HepG2 (cell line): ENCODE measurements around the gene ELAPOR1. TPM values are rescaled to one million over a fixed set of nuclear protein-coding genes. Genes with fewer than 3 reads are reported as not detected.

ENCODE experiments used
- ATAC-seq: fragments of 200-7000 bp; cut with Tn5 transposase; 3 replicates; pipeline ENCODE4 v1.9.1; 2020; ENCODE audit warnings: mild to moderate bottlenecking, moderate library complexity
- BruUV-seq: library from RNA; stranded (reverse); fragments of 400-500 nt; replicated peaks from 2 replicates; lab custom pipeline; 2021; lab: Mats Ljungman, UMichigan
- CTCF ChIA-PET: fragments of 300-600 bp; formaldehyde crosslinking; extraction: SDS; loops from one replicate; lab custom pipeline; 2021; ENCODE audit warnings: low total read pairs, inconsistent platforms, low intra/inter-chr PET ratio; lab: Yijun Ruan, JAX
- POLR2A ChIA-PET: fragments of 350-600 bp; sonication (Branson Sonifier 250); formaldehyde crosslinking; loops from one replicate; lab custom pipeline; 2020; ENCODE audit warnings: antibody characterized with exemption, inconsistent platforms; lab: Yijun Ruan, JAX
- DNase-seq: peaks from one replicate; pipeline ENCODE4 v3.0.0-alpha.2; 2015; ENCODE audit warnings: low spot score
- FAIRE-seq: peaks from 3 replicates; lab custom pipeline; 2011; peaks lifted over from hg19 to GRCh38; lab: Jason Lieb, UNC
- H2AFZ ChIP-seq: one replicate; pipeline ENCODE4 v1.6.1; 2011; ENCODE audit warnings: low read length, inconsistent platforms
- H3K27ac ChIP-seq: fragments of 300-600 bp; 3 replicates; pipeline ENCODE4 v1.8.0; 2011; ENCODE audit warnings: mixed run types, mild to moderate bottlenecking, mixed read lengths, low read length, inconsistent platforms; ENCODE audit not compliant: insufficient read depth; ENCODE audit errors: extremely low read length
- H3K27me3 ChIP-seq, 2 experiments: fragments of 200-600 bp in 1 of 2; 2 replicates in 1 of 2; 3 replicates in 1 of 2; pipeline versions ENCODE4 v1.6.0 to v1.8.0; 2011; ENCODE audit warnings: low read length in 2 of 2, mild to moderate bottlenecking in 2 of 2, moderate library complexity in 2 of 2, inconsistent platforms in 1 of 2; ENCODE audit not compliant: insufficient read depth in 2 of 2, control insufficient read depth in 1 of 2
- H3K36me3 ChIP-seq, 2 experiments: fragments of 200-600 bp in 1 of 2; replicated peaks in 1 of 2; 2 replicates in 1 of 2; 3 replicates in 1 of 2; pipeline versions ENCODE4 v1.5.1 to v1.8.0; 2011; ENCODE audit warnings: low read length in 2 of 2, inconsistent platforms in 1 of 2; ENCODE audit not compliant: insufficient read depth in 2 of 2, control insufficient read depth in 1 of 2
- H3K4me1 ChIP-seq: 2 replicates; pipeline ENCODE4 v1.5.1; 2012; ENCODE audit warnings: low read length, inconsistent platforms; ENCODE audit not compliant: insufficient read depth
- H3K4me2 ChIP-seq: 2 replicates; pipeline ENCODE4 v1.6.0; 2011; ENCODE audit warnings: low read depth, low read length, inconsistent platforms
- H3K4me3 ChIP-seq, 3 experiments: fragments of 200-600 bp in 1 of 3; sonication (generic), shearing (Covaris generic) in 1 of 3; replicated peaks in 1 of 3; 2 replicates each; pipeline ENCODE4 v1.5.1; 2011 to 2016; ENCODE audit warnings: low read length in 3 of 3, inconsistent platforms in 2 of 3, low read depth in 2 of 3, mild to moderate bottlenecking in 2 of 3, control low read depth in 1 of 3, mixed read lengths in 1 of 3; ENCODE audit not compliant: insufficient read depth in 1 of 3
- H3K79me2 ChIP-seq: one replicate; pipeline ENCODE4 v1.6.1; 2011; ENCODE audit warnings: low read length, inconsistent platforms; ENCODE audit not compliant: insufficient read depth
- H3K9ac ChIP-seq: 2 replicates; pipeline ENCODE4 v1.6.0; 2011; ENCODE audit warnings: mild to moderate bottlenecking, low read depth, low read length, inconsistent platforms; ENCODE audit not compliant: insufficient read depth
- H3K9me3 ChIP-seq: 2 replicates; pipeline ENCODE4 v1.5.1; 2012; ENCODE audit warnings: mild to moderate bottlenecking, low read length
- H4K20me1 ChIP-seq: 2 replicates; pipeline ENCODE4 v1.6.0; 2011; ENCODE audit warnings: inconsistent platforms, mild to moderate bottlenecking, low read length, moderate library complexity; ENCODE audit not compliant: insufficient read depth
- ATM ChIP-seq: fragments of 450-650 bp; IDR thresholded peaks from 2 replicates; pipeline ENCODE4 v1.7.1; 2017; ENCODE audit warnings: mild to moderate bottlenecking, borderline replicate concordance
- HMGXB4 ChIP-seq, 2 experiments: sonication (generic) in 1 of 2; formaldehyde crosslinking in 1 of 2; IDR thresholded peaks; 2 replicates each; pipeline versions ENCODE4 v1.4.0 to v1.6.1; 2018 to 2020; ENCODE audit warnings: missing genetic modification reagents in 2 of 2, borderline replicate concordance in 1 of 2, low read depth in 1 of 2, mild to moderate bottlenecking in 1 of 2, missing biosample characterization in 1 of 2
- KLF15 ChIP-seq: sonication (generic); formaldehyde crosslinking; IDR thresholded peaks from 2 replicates; pipeline ENCODE4 v1.8.1; 2023; ENCODE audit warnings: borderline replicate concordance, mild to moderate bottlenecking, inconsistent platforms, missing genetic modification reagents, mixed read lengths
- MIER3 ChIP-seq: IDR thresholded peaks from 2 replicates; pipeline ENCODE4 v1.6.1; 2016; ENCODE audit warnings: missing compliant biosample characterization, borderline replicate concordance
- POLR2G ChIP-seq: fragments of 200-400 bp; formaldehyde crosslinking; IDR thresholded peaks from 2 replicates; pipeline ENCODE4 v1.6.1; 2018; ENCODE audit warnings: mild to moderate bottlenecking, low read depth, low read length, moderate library complexity
- RFX3 ChIP-seq: IDR thresholded peaks from 2 replicates; pipeline ENCODE4 v1.6.1; 2016; ENCODE audit warnings: missing biosample characterization, missing genetic modification reagents
- RXRA ChIP-seq: sonication (generic); formaldehyde crosslinking; IDR thresholded peaks from 2 replicates; pipeline ENCODE4 v1.5.1; 2020; ENCODE audit warnings: missing genetic modification reagents
- SCMH1 ChIP-seq: sonication (generic); formaldehyde crosslinking; IDR thresholded peaks from 2 replicates; pipeline ENCODE4 v1.9.0; 2021; ENCODE audit warnings: missing genetic modification reagents, mild to moderate bottlenecking, borderline replicate concordance
- SIX1 ChIP-seq: sonication (generic); formaldehyde crosslinking; IDR thresholded peaks from 2 replicates; pipeline ENCODE4 v1.4.0; 2020; ENCODE audit warnings: missing genetic modification reagents, borderline replicate concordance
- ZNF572 ChIP-seq: sonication (generic); formaldehyde crosslinking; IDR thresholded peaks from 2 replicates; pipeline ENCODE4 v1.5.1; 2020; ENCODE audit warnings: mild to moderate bottlenecking, missing genetic modification reagents
- ZSCAN20 ChIP-seq: sonication (generic); formaldehyde crosslinking; IDR thresholded peaks from 2 replicates; pipeline ENCODE4 v1.4.0; 2020; ENCODE audit warnings: missing genetic modification reagents, mild to moderate bottlenecking, borderline replicate concordance
- WGBS: methylation state at CpG from one replicate; pipeline ENCODE4 v1.1.6; 2017; ENCODE audit warnings: low lambda C conversion rate; 5-methylcytosine and 5-hydroxymethylcytosine counted together
- in situ Hi-C: cut with HindIII; loops from 2 replicates; pipeline ENCODE4 v1.10.0; 2017; ENCODE audit warnings: low pct_unique_long_range_greater_than_20kb; ENCODE audit not compliant: extremely low pct_ligation_motif_present
- intact Hi-C: fragments of 100-400 bp; cut with micrococcal nuclease; formaldehyde crosslinking; loops from one replicate; pipeline ENCODE4 v1.10.0; 2022; ENCODE audit not compliant: unreplicated experiment
- polyA plus RNA-seq, 8 experiments: library from polyadenylated mRNA; depleted of rRNA in 3 of 8; stranded (reverse) in 7 of 8; unstranded in 1 of 8; fragments of >200 nt; fragmentation: Illumina TruSeq in 4 of 8; extraction: Trizol in 4 of 8; gene quantifications; 2 replicates each; pipeline versions ENCODE4 v1.2.1 to v1.2.3, GENCODE V29; 2011 to 2016; ENCODE audit warnings: low read depth in 4 of 8, missing spikeins in 1 of 8, mixed read lengths in 1 of 8; ENCODE audit not compliant: insufficient read depth in 1 of 8
- total RNA-seq, 5 experiments: library from RNA; depleted of rRNA; stranded (reverse); fragments of >200 nt; fragmentation: Illumina TruSeq; extraction: Trizol; gene quantifications; 2 replicates each; pipeline ENCODE4 v1.2.3, GENCODE V29; 2016; ENCODE audit warnings: low read depth in 1 of 5
- TF ChIP-seq, protein P1 (sequence below): sonication (generic); formaldehyde crosslinking; IDR thresholded peaks from 2 replicates; pipeline ENCODE4 v1.4.0; 2020; ENCODE audit warnings: mild to moderate bottlenecking, missing genetic modification reagents
- TF ChIP-seq, protein P2 (sequence below): sonication (generic); formaldehyde crosslinking; IDR thresholded peaks from 2 replicates; pipeline ENCODE4 v1.4.0; 2020; ENCODE audit warnings: mild to moderate bottlenecking, missing genetic modification reagents

The ELAPOR1 gene
- total and polyA plus RNA-seq, 2 of the 13 experiments (the other 11 are each of a cell fraction or from before 2014, with no cell fraction given): 0.13 to 0.20 TPM

- no TSS peak for BruUV-seq
- H3K79me2 ChIP-seq: no peaks in the 10 kb centered on the region
- in situ Hi-C loops (no loop called here), intact Hi-C loops (no loop called here)
- ChIA-PET POLR2A (no interaction called here), CTCF (no interaction called here)
- no peaks in the 10 kb centered on the region for H3K27me3 ChIP-seq
- no peak overlapping the region for H3K9ac ChIP-seq
- H4K20me1 ChIP-seq: no peaks in the 10 kb centered on the region
- H3K9me3 ChIP-seq: no peaks in the 10 kb centered on the region
- WGBS: 91% methylated on average over 3 of the region's 3 CpGs
- peaks cover 9% of the 10 kb centered on the region; the same call in 1 of the 2 replicates for H3K4me1 ChIP-seq
- DNase-seq (no peak), ATAC-seq (no peak), FAIRE-seq (no peak)
- no peak for TF ChIP-seq RXRA (CRISPR knock-in tag)
- TF ChIP-seq RFX3 (CRISPR knock-in tag): no peak
- TF ChIP-seq KLF15: no peak
- no peak for TF ChIP-seq SCMH1 (CRISPR knock-in tag)
- no peak for TF ChIP-seq HMGXB4 (CRISPR knock-in tag; IDR thresholded peaks at IDR 0.05; ENCODE audit: borderline replicate concordance in 1 of 2, low read depth in 1 of 2)
- no peak for TF ChIP-seq ZNF572 (CRISPR knock-in tag)
- no peak for TF ChIP-seq ZSCAN20 (CRISPR knock-in tag)
- TF ChIP-seq, protein P1, sequence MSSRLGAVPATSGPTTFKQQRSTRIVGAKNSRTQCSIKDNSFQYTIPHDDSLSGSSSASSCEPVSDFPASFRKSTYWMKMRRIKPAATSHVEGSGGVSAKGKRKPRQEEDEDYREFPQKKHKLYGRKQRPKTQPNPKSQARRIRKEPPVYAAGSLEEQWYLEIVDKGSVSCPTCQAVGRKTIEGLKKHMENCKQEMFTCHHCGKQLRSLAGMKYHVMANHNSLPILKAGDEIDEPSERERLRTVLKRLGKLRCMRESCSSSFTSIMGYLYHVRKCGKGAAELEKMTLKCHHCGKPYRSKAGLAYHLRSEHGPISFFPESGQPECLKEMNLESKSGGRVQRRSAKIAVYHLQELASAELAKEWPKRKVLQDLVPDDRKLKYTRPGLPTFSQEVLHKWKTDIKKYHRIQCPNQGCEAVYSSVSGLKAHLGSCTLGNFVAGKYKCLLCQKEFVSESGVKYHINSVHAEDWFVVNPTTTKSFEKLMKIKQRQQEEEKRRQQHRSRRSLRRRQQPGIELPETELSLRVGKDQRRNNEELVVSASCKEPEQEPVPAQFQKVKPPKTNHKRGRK (CRISPR knock-in tag): no peak
- no peak for TF ChIP-seq SIX1
- no peak for TF ChIP-seq ATM
- TF ChIP-seq, protein P2, sequence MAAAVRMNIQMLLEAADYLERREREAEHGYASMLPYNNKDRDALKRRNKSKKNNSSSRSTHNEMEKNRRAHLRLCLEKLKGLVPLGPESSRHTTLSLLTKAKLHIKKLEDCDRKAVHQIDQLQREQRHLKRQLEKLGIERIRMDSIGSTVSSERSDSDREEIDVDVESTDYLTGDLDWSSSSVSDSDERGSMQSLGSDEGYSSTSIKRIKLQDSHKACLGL (CRISPR knock-in tag): no peak
- TF ChIP-seq POLR2G: no peak
- TF ChIP-seq MIER3 (CRISPR knock-in tag): no peak
- no peak overlapping the region for H2AFZ ChIP-seq
- H3K4me3 ChIP-seq: no peak overlapping the region
- H3K27ac ChIP-seq: no peak overlapping the region
- no peak overlapping the region for H3K4me2 ChIP-seq
- H3K36me3 ChIP-seq: peaks cover 3 to 18% of the 10 kb centered on the region in 2 experiments; a peak in 3 of 5 replicates
Measured at GRCh38 chr1:109065137-109065536, 48.8 kb upstream of the ELAPOR1 start.
